Measurements from ENCODE around the gene TOP1.

TOP1 gene

GRCh38 chr20:41037179-41037578, 8.6 kb downstream of the TOP1 start:
- DNase-seq (ENCODE audit: low read depth in 2 of 2): no peak

DNA sequence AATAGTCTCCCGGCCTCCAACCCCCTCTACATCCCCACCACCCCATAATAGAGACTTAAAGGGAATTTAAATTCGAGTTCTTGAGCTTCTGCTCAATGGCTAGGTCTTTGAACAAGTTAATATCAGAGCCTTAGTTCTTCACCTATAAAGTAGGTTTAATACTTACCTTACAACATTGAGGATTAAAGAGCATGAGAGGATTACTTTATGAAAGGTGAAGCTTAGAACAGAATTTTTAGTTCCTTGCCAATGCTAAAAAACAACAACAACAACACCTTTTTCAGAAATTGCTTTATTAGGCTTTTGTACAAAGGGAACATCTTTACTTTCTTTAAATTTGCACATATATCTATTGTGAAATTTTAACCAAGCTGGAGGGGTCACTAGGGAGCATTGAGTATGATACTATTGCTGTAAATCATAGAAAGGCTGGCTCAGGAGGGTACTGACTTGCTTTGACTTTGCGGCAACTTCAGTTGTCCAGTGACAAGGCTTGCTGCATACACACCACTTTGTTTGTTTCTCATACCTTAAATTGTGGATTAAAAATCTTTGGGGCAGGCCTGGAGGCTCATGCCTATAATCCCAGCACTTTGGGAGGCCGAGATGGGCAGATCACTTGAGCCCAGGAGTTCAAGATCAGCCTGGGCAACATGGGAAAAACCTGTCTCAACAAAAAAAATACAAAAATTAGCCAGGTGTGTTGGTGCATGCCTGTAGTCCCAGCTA, 9.7 kb downstream of the TOP1 start:
- no peak for DNase-seq (ENCODE audit: low read depth in 2 of 2)

- DNase-seq (ENCODE audit: low read depth in 2 of 2): no peak
Observed at GRCh38 chr20:41038878-41039404, 10.3 kb downstream of the TOP1 start.

- DNase-seq (ENCODE audit: low read depth in 2 of 2): no peak
Observed at GRCh38 chr20:41040855-41041254, 12.2 kb downstream of the TOP1 start.

DNA sequence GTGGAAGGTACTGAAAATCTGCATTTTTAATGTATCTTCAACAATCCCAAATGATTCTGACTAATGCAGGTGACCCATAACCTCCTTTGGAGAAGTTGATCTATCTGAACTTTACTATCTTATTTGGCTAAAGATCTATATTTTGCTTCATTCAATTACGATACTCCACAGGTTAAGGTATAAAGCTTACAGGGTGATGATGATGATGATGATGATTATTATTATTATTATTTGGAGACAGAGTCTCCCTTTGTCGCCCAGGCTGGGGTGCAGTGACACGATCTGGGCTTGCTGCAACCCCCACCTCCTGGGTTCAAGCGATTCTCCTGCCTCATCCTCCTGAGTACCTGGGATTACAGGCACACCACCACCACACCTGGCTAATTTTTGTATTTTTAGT, 13.1 kb downstream of the TOP1 start:
- DNase-seq (ENCODE audit: low read depth in 2 of 2): no peak

DNA sequence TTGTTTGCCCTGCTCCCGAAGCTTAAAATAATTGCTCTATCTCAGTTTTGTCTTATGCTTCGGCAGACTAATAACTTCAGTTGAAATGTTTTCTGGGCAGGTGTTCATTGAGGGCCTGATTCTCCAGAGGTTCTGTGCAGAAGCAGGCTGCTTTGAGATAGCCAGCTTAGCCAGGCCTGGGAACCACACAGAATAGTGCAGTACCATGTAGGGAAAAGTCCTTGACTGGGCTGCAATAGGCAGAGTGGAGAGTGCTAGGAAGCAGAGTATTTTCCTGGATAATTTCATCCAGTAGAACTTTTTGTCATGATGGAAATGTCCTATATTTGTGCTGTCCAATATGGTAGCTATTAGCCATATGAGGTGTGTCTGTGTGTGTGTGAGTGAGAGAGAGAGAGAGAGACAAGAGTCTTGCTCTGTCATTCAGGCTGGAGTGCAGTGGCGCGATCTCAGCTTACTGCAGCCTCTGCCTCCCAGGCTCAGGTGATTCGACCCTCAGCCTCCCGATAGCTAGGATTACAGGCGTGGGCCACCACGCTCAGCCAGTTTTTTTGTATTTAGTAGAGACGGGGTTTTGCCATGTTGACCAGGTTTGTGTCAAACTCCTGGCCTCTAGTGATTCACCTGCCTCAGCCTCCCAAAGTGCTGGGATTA, 15.9 kb downstream of the TOP1 start:
- no peak for DNase-seq (ENCODE audit: low read depth in 2 of 2)

GRCh38 chr20:41045671-41046070, 17.0 kb downstream of the TOP1 start:
- no peak for DNase-seq (ENCODE audit: low read depth in 2 of 2)

DNA sequence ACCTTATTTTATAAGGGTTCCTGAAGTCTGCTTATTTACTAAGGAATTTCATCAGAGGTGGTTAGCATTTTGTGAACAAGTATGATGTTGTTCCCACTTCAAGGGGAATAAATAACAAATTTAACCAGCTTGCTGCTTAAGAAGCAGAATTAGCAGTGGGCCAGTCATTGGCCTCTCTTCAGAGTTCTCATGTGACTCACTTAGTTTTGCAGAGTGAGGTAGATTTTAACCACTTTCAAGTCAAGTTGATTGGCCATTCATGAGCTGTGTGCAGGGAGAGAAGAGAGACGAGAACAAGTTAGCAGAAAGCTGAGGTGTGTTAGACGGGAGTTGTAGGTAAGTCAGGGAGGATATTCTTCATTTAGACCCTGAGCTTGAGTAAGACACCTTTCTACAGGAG, 18.1 kb downstream of the TOP1 start:
- DNase-seq (ENCODE audit: low read depth in 2 of 2): no peak

GRCh38 chr20:41047279-41047974, 18.8 kb downstream of the TOP1 start:
- DNase-seq (ENCODE audit: low read depth in 2 of 2): no peak

GRCh38 chr20:41047975-41048305, 19.3 kb downstream of the TOP1 start:
- DNase-seq (ENCODE audit: low read depth in 2 of 2): no peak

- DNase-seq (ENCODE audit: low read depth in 2 of 2): no peak
Observed at GRCh38 chr20:41048461-41049301, 20.1 kb downstream of the TOP1 start.

DNA sequence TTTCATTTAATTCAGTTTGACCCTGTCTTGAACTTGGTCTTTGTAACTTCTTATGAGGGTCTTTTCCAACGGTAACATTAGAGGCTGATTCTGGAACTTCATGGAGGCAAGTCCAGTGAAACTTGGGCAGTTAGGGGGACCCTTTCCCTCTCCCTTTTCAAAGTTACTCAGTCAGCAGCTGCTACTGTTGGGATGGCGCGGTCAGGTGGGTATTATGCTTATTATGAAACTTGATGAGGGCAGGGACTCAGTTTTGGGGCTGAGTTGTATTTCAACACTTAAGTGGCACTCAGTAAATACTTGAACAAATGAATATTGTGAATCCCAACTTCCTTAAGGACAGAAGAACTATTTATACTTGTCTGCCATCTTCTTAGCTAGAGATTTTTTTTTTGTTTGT, 20.8 kb downstream of the TOP1 start:
- no peak for DNase-seq (ENCODE audit: low read depth in 2 of 2)

DNA sequence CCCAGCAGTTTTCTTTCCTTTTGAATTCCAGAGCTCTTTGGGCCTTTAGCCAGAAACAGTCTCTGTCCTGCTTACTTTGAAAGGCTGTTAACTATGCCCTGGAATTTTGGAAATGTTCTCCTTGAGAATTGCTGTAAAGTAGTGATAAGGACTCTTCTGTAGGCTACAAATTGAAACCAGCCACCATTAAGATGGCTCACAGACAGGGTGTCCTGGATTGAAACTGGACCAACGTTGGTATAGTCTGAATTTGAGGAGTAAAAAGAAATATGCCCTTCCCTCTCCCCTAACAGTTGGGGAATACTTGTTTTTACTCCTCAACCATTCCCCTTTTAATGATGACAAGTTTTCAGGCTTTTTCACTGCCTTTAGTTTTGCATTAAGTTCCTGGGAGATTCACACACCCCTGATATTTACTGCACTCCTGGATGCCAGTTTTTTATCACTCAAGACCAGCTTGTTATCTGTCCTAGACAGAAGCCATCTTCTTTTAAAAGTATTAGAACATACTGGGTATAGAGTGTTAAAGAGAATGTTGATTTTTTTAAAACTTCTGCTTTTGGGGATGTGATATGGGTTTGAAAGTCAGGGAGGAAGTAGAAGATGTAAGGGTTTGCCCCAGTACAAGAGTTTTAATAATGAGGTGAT, 21.9 kb downstream of the TOP1 start:
- DNase-seq (ENCODE audit: low read depth in 2 of 2): no peak

GRCh38 chr20:41051009-41051825, 22.6 kb downstream of the TOP1 start:
- DNase-seq (ENCODE audit: low read depth in 2 of 2): no peak

- DNase-seq (ENCODE audit: low read depth in 2 of 2): no peak
Observed at GRCh38 chr20:41052742-41053419, 24.3 kb downstream of the TOP1 start.

DNA sequence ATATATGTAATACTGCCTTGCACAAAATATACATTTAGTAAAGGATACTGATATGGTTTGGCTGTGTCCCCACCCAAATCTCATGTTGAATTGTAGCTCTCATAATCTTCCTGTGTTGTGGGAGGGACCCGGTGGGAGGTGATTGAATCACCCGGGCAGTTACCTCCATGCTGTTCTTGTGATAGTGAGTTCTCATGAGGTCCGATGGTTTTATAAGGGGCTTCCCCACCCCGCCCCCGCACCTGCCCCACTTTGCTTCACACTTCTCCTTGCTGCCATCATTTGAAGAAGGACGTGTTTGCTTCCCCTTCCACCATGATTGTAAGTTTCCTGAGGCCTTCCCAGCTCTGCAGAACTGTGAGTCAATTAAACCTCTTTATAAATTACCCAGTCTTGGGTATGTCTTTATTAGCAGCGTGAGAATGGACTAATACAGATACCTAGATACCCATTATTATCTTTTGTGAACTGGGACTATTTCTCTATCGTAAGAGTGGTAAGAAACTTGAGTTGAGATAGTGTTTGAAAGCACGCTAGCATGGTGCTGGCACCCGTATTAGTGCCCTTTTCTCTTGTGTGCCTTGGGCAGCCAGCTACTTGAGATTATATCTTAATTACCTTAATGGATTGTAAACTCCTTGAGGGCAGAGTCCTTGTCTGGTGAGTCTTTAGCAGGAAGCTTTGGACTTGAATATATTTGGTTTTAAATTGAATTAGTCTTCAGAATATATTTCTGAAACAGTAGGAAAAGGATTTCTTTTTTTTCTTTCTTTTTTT, 25.6 kb downstream of the TOP1 start:
- DNase-seq (ENCODE audit: low read depth in 2 of 2): no peak

DNA sequence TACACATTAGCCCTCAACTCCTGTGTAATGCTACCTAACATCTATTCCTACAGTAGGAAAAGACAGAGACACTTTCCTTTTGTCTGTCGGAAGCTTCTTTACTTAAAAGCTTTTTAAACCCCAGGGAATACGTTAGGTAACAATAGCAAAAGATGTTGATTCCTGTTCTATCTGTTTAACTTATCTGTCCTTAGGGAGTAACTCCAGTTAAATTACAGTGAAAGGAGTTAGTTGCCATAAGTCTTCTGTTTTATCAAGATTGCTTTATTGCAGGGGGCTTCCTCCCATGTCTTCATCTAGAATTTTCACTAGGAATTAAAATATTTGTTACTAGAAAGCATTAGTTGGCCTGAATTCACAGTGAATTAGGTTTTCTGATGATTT, 26.2 kb downstream of the TOP1 start:
- DNase-seq (ENCODE audit: low read depth in 2 of 2): no peak

- no peak for DNase-seq (ENCODE audit: low read depth in 2 of 2)
Observed at GRCh38 chr20:41055679-41056078, 27.1 kb downstream of the TOP1 start.

GRCh38 chr20:41057999-41058673, 29.5 kb downstream of the TOP1 start:
- no peak for DNase-seq (ENCODE audit: low read depth in 2 of 2)

All from stimulated activated CD4-positive, alpha-beta T cell treated with anti-CD3 and anti-CD28 coated beads, Interleukin-1b, Interleukin-23, amount 100 ng/mL, for 1 hour (primary cell).